ENCODE results near the gene FUCA1.
"Not testable (repeated sequence)": the region's sequence is repeated elsewhere in the genome, so short reads cannot be mapped to it uniquely, and the experiment has no call there.

Gene FUCA1

DNA sequence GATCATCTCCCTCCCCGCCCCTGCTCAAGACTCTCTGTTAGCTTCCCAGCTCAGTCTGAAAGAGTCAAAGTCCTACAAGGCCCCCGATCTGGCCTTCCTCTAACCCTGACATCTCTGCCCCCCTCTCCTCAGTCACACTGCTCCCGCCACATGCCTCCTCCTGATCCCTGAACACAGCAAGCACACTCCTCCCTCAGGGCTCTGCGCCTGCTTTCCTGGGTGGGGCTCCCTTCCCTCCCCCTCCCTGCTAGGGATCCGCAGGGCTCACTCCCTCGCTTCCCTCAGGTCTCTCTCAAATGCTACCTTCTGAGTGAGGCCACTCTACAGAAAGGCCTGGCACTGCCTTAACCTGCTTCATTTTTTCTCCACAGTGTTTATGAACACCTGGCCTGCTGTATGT, 61.8 kb downstream of the FUCA1 start:
- Histone ChIP-seq H3K27ac (ENCODE audit: low read depth in 2 of 2, low read length in 2 of 2) (no peak overlapping the region), H3K4me1 (ENCODE audit: control insufficient read depth in 2 of 2, insufficient read depth in 2 of 2, low read length in 2 of 2) (peaks cover 20 to 21% of the 10 kb centered on the region in 2 donors), H3K27me3 (ENCODE audit: control insufficient read depth in 2 of 2, insufficient read depth in 2 of 2, low read length in 2 of 2) (no peaks in the 10 kb centered on the region), H3K4me3 (ENCODE audit: low read length in 2 of 2) (no peak overlapping the region), H3K9ac (ENCODE audit: low read depth in 1 of 2, low read length in 2 of 2) (no peak overlapping the region), H3K9me3 (ENCODE audit: control insufficient read depth in 2 of 2, low read length in 2 of 2) (no peaks in the 10 kb centered on the region), H3K36me3 (ENCODE audit: control insufficient read depth in 2 of 2, insufficient read depth in 2 of 2, low read length in 2 of 2) (peaks cover 17 to 23% of the 10 kb centered on the region in 2 donors)

GRCh38 chr1:23805025-23805424, 63.1 kb downstream of the FUCA1 start:
- no peaks in the 10 kb centered on the region for H3K9me3 ChIP-seq (ENCODE audit: control insufficient read depth in 2 of 2, low read length in 2 of 2)
- no peaks in the 10 kb centered on the region for H3K27me3 ChIP-seq (ENCODE audit: control insufficient read depth in 2 of 2, insufficient read depth in 2 of 2, low read length in 2 of 2)
- H3K9ac ChIP-seq (ENCODE audit: low read depth in 1 of 2, low read length in 2 of 2), result no peak overlapping the region
- H3K27ac ChIP-seq (ENCODE audit: low read depth in 2 of 2, low read length in 2 of 2), result no peak overlapping the region
- H3K4me3 ChIP-seq (ENCODE audit: low read length in 2 of 2), result no peak overlapping the region
- H3K36me3 ChIP-seq (ENCODE audit: control insufficient read depth in 2 of 2, insufficient read depth in 2 of 2, low read length in 2 of 2), result peaks cover 17 to 23% of the 10 kb centered on the region in 2 donors
- peaks cover 9 to 12% of the 10 kb centered on the region in 2 donors for H3K4me1 ChIP-seq (ENCODE audit: control insufficient read depth in 2 of 2, insufficient read depth in 2 of 2, low read length in 2 of 2)

- Histone ChIP-seq H3K4me3 (ENCODE audit: low read length in 2 of 2) (no peak overlapping the region), H3K4me1 (ENCODE audit: control insufficient read depth in 2 of 2, insufficient read depth in 2 of 2, low read length in 2 of 2) (peaks cover 13 to 14% of the 10 kb centered on the region in 2 donors), H3K36me3 (ENCODE audit: control insufficient read depth in 2 of 2, insufficient read depth in 2 of 2, low read length in 2 of 2) (peaks cover 17 to 23% of the 10 kb centered on the region in 2 donors), H3K27ac (ENCODE audit: low read depth in 2 of 2, low read length in 2 of 2) (peak overlapping the region in 1 of 2 donors; percentile 52), H3K9me3 (ENCODE audit: control insufficient read depth in 2 of 2, low read length in 2 of 2) (no peaks in the 10 kb centered on the region), H3K27me3 (ENCODE audit: control insufficient read depth in 2 of 2, insufficient read depth in 2 of 2, low read length in 2 of 2) (no peaks in the 10 kb centered on the region), H3K9ac (ENCODE audit: low read depth in 1 of 2, low read length in 2 of 2) (no peak overlapping the region)
These were observed 63.8 kb downstream of the FUCA1 start for GRCh38 chr1:23804183-23804835.

DNA sequence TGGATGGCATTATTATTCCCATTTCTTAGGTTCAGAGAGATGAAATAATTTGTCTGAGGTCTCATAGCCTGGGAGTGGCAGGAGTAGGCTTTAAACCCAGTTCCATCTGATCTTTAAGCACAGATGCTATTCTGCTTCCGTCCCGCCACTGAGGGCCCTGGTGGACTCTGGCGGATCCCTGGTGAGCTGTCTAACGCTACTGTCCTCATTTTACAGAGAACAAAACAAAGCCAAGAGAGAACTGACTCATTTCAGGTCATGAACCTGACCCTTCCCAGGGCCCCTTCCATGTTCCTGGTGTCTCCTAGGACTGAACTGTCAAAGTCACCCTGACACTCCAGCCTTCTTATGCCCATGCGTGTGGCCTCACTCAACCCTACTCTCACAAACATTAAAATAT, 64.4 kb downstream of the FUCA1 start:
- H3K4me1 ChIP-seq (ENCODE audit: control insufficient read depth in 2 of 2, insufficient read depth in 2 of 2, low read length in 2 of 2), result peaks cover 19 to 20% of the 10 kb centered on the region in 2 donors

DNA sequence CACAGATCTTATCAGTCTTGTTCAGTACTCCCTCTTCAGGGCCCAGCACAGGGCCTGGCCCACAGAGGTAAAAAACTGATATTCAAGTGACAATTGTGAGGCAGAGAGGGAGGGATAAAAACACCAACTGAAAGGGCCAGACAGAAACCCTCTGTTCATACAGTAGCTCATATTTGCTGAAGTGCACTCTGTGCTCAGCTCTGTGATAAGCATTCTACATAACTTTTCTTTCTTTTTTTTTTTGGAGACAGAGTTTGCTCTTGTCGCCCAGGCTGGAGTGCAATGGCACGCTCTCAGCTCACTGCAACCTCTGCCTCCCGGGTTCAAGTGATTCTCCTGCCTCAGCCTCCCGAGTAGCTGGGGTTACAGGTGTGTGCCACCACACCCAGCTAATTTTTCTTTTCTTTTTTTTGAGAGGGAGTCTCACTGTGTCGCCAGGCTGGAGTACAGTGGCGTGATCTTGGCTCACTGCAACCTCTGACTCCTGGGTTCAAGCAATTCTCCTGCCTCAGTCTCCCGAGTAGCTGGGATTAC, 65.2 kb downstream of the FUCA1 start:
- not testable (repeated sequence) for H3K27ac ChIP-seq (ENCODE audit: low read depth in 2 of 2, low read length in 2 of 2); H3K9ac ChIP-seq (ENCODE audit: low read depth in 1 of 2, low read length in 2 of 2); H3K27me3 ChIP-seq (ENCODE audit: control insufficient read depth in 2 of 2, insufficient read depth in 2 of 2, low read length in 2 of 2); H3K9me3 ChIP-seq (ENCODE audit: control insufficient read depth in 2 of 2, low read length in 2 of 2); H3K4me3 ChIP-seq (ENCODE audit: low read length in 2 of 2)
- Histone ChIP-seq H3K4me1 (ENCODE audit: control insufficient read depth in 2 of 2, insufficient read depth in 2 of 2, low read length in 2 of 2) (peaks cover 20 to 27% of the 10 kb centered on the region in 2 donors), H3K36me3 (ENCODE audit: control insufficient read depth in 2 of 2, insufficient read depth in 2 of 2, low read length in 2 of 2) (peaks cover 19 to 24% of the 10 kb centered on the region in 2 donors)

More for the DNA sequence above, 64.4 kb downstream of the FUCA1 start:
- Histone ChIP-seq H3K9me3 (ENCODE audit: control insufficient read depth in 2 of 2, low read length in 2 of 2) (no peaks in the 10 kb centered on the region), H3K36me3 (ENCODE audit: control insufficient read depth in 2 of 2, insufficient read depth in 2 of 2, low read length in 2 of 2) (peaks cover 17 to 23% of the 10 kb centered on the region in 2 donors), H3K9ac (ENCODE audit: low read depth in 1 of 2, low read length in 2 of 2) (no peak overlapping the region), H3K27me3 (ENCODE audit: control insufficient read depth in 2 of 2, insufficient read depth in 2 of 2, low read length in 2 of 2) (no peaks in the 10 kb centered on the region), H3K4me3 (ENCODE audit: low read length in 2 of 2) (no peak overlapping the region), H3K27ac (ENCODE audit: low read depth in 2 of 2, low read length in 2 of 2) (no peak overlapping the region)

GRCh38 chr1:23801876-23802275, 66.2 kb downstream of the FUCA1 start:
- Histone ChIP-seq H3K27ac (ENCODE audit: low read depth in 2 of 2, low read length in 2 of 2) (no peak overlapping the region), H3K9me3 (ENCODE audit: control insufficient read depth in 2 of 2, low read length in 2 of 2) (no peaks in the 10 kb centered on the region), H3K9ac (ENCODE audit: low read depth in 1 of 2, low read length in 2 of 2) (peak overlapping the region in 1 of 2 donors; percentile 87), H3K27me3 (ENCODE audit: control insufficient read depth in 2 of 2, insufficient read depth in 2 of 2, low read length in 2 of 2) (no peaks in the 10 kb centered on the region), H3K36me3 (ENCODE audit: control insufficient read depth in 2 of 2, insufficient read depth in 2 of 2, low read length in 2 of 2) (peaks cover 19 to 24% of the 10 kb centered on the region in 2 donors), H3K4me3 (ENCODE audit: low read length in 2 of 2) (peak overlapping the region in 1 of 2 donors; percentile 88), H3K4me1 (ENCODE audit: control insufficient read depth in 2 of 2, insufficient read depth in 2 of 2, low read length in 2 of 2) (peaks cover 23 to 37% of the 10 kb centered on the region in 2 donors)

DNA sequence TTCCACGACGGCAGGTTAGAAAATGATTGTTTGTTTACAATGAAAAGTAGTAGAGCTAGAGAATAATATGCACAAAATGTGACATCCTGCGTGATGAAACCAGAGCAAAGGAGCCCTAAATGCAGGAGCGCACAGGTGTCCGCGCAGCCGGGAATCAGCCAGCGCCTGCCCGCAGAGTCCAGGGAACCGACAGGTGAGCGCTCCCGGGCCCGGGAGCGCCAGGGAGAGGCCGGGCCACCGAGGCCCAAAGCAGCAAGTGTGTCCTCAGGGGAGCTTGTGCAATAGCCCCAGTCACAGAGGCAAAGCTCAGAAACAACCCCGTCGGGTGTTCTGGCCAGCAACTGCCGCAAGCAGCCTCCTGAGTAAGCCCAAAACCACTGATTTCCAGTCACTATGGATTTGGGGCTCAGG, 66.7 kb downstream of the FUCA1 start:
- no peaks in the 10 kb centered on the region for H3K27me3 ChIP-seq (ENCODE audit: control insufficient read depth in 2 of 2, insufficient read depth in 2 of 2, low read length in 2 of 2)
- H3K9me3 ChIP-seq (ENCODE audit: control insufficient read depth in 2 of 2, low read length in 2 of 2), result no peaks in the 10 kb centered on the region
- H3K36me3 ChIP-seq (ENCODE audit: control insufficient read depth in 2 of 2, insufficient read depth in 2 of 2, low read length in 2 of 2), result peaks cover 19 to 20% of the 10 kb centered on the region in 2 donors
- peak overlapping the region; percentile 96 to 99 for H3K27ac ChIP-seq (ENCODE audit: low read depth in 2 of 2, low read length in 2 of 2)
- H3K4me3 ChIP-seq (ENCODE audit: low read length in 2 of 2), result peak overlapping the region; percentile 68 to 88
- H3K9ac ChIP-seq (ENCODE audit: low read depth in 1 of 2, low read length in 2 of 2), result peak overlapping the region; percentile 87 to 98
- H3K4me1 ChIP-seq (ENCODE audit: control insufficient read depth in 2 of 2, insufficient read depth in 2 of 2, low read length in 2 of 2), result peaks cover 27 to 42% of the 10 kb centered on the region in 2 donors

DNA sequence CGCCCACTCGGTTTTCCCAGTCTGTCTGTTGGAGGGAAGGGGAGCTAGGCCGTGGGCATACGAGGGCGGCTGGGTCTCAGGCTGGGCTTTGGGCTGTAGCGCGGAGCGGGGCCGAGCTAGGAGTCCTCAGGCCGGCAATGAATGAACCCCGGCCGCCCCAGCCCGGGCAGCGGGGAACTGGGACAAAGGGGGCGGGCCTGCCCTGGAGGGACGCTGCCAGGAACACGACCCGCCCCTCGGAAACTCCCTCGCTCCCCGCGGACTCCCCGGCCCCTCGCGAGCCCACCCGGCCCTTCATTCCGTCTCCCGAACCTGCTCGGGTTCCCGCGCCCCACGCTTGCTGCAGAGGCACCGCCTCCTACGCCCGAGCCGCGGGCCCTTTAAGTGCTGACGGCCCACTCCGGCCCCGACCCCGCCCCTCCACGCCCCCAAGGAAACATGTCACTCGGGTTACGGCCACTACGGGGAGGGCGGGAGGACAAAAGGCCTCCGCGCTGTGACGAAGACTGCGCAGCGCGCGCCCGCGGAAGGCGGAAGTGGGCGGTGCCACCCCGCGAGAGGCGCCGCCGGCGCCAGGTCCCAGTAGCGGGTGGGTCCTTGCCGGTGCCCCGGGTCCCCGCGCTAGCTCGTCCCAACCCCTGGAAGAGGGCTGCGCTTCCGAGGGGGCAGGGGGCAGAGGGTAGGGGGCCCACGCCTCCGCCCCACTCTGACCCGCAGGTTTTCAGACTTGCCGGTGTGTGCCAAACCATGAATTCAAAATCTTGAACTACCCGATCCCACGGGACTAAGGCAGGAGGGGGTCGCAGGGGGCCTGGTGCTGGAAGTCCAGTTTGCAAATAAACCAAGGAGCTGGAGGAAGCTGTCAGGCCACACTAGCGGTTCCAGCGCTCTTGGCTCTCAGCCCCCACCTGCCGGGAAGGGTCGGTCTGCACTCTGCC, 67.4 kb downstream of the FUCA1 start, which contains the start of gene GALE:
TSS of gene GALE (minus strand) at position 355 of the 938 bp plus-strand sequence. CDS start 1,747 bp downstream, outside the sequence.
- Histone ChIP-seq H3K9ac (ENCODE audit: low read depth in 1 of 2, low read length in 2 of 2) (peak within 1 kb of the TSS; percentile 92 to 98), H3K4me3 (ENCODE audit: low read length in 2 of 2) (peak within 1 kb of the TSS; percentile 92 to 93), H3K27ac (ENCODE audit: low read depth in 2 of 2, low read length in 2 of 2) (peak within 1 kb of the TSS; percentile 96 to 99), H3K4me1 (ENCODE audit: control insufficient read depth in 2 of 2, insufficient read depth in 2 of 2, low read length in 2 of 2) (peaks cover 29 to 45% of the 10 kb centered on the region in 2 donors), H3K9me3 (ENCODE audit: control insufficient read depth in 2 of 2, low read length in 2 of 2) (no peaks in the 10 kb centered on the region), H3K36me3 (ENCODE audit: control insufficient read depth in 2 of 2, insufficient read depth in 2 of 2, low read length in 2 of 2) (peaks cover 24 to 26% of the 10 kb centered on the region in 2 donors), H3K27me3 (ENCODE audit: control insufficient read depth in 2 of 2, insufficient read depth in 2 of 2, low read length in 2 of 2) (no peaks in the 10 kb centered on the region)

DNA sequence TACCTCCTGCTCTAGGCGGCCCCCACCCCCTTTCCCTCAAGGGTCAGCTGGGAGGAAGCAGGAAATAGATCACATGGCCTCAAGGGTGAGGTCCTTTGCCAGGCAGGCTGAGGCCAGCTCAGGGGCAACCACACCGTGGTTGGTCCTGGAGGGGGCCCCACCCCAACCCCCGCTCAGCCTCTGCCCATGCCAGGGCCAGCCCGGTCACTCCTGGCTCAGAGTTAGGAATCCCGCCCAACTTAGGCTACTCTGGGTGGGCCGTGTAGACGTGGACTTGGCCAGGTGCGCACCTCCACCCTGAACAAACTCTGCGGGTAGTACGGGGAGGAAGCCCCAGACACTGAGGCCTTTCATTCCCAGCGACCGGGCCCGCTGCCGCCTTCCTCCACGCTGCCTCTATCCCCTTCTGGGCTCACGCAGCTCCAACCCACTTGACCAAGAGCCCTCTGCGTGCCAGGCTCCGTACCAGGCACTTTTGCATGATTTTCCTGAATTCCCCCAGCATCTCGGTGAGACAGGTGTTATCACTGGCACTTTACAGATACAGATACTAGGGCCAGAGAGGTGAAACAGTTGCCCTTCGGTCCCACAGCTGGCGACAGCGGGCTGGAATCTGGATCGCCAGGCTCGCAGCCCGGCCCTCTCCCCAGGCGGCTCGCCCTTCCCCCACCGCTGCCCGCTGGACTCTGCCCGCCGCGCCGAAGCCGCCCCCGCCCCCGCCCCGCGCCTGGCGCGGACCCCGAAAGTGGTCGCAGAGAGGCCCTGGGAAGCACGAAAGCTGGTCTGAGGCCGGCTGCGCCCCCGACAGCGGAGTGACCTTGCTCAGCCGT, 68.3 kb downstream of the FUCA1 start:
- Histone ChIP-seq H3K27me3 (ENCODE audit: control insufficient read depth in 2 of 2, insufficient read depth in 2 of 2, low read length in 2 of 2) (no peaks in the 10 kb centered on the region), H3K36me3 (ENCODE audit: control insufficient read depth in 2 of 2, insufficient read depth in 2 of 2, low read length in 2 of 2) (peaks cover 27 to 28% of the 10 kb centered on the region in 2 donors), H3K4me3 (ENCODE audit: low read length in 2 of 2) (peak overlapping the region; percentile 92 to 93), H3K9me3 (ENCODE audit: control insufficient read depth in 2 of 2, low read length in 2 of 2) (no peaks in the 10 kb centered on the region), H3K4me1 (ENCODE audit: control insufficient read depth in 2 of 2, insufficient read depth in 2 of 2, low read length in 2 of 2) (peaks cover 29 to 45% of the 10 kb centered on the region in 2 donors), H3K9ac (ENCODE audit: low read depth in 1 of 2, low read length in 2 of 2) (peak overlapping the region; percentile 92 to 98), H3K27ac (ENCODE audit: low read depth in 2 of 2, low read length in 2 of 2) (peak overlapping the region; percentile 96 to 99)

Data from mucosa of rectum (tissue), 2 donors.